GM23338 (cell line): ENCODE measurements around the gene CHRNA3.

Experiments
- CTCF ChIP-seq, 2 experiments: fragments of 200-600 bp in 1 of 2; sonication (generic) in 1 of 2; conservative IDR thresholded peaks; 2 replicates each; pipeline versions ENCODE4 v1.5.1 to v1.6.1; 2016 to 2017; ENCODE audit warnings: antibody characterized with exemption in 2 of 2, low read depth in 2 of 2, mild to moderate bottlenecking in 2 of 2, moderate library complexity in 1 of 2
- EZH2phosphoT487 ChIP-seq: fragments of 200-600 bp; sonication (generic); IDR thresholded peaks from one replicate; pipeline ENCODE4 v1.8.1; 2018; ENCODE audit warnings: antibody characterized with exemption; ENCODE audit not compliant: unreplicated experiment

GRCh38 chr15:78661001-78661400, 40.2 kb upstream of the CHRNA3 start:
- TF ChIP-seq CTCF (conservative IDR thresholded peaks at IDR 0.05; ENCODE audit: low read depth in 2 of 2) (no peak), EZH2phosphoT487 (no peak)
